Measurements from ENCODE around the gene SH3PXD2A.

GRCh38 chr10:103609231-103610082 lies 245.9 kb downstream of the SH3PXD2A start:
- TF ChIP-seq CTCF (conservative IDR thresholded peaks at IDR 0.05; ENCODE audit: low read depth, low read length) = no peak
- TF ChIP-seq EZH2 (IDR thresholded peaks at IDR 0.05; ENCODE audit: borderline replicate concordance, low read depth, low read length, poor library complexity, severe bottlenecking) = no peak
